Cardiac muscle cell (in vitro differentiated cells and primary cell): ENCODE results near the gene RPS18. TPM values are rescaled to one million over a fixed set of nuclear protein-coding genes. Genes with fewer than 3 reads are reported as not detected.
"Not testable (repeated sequence)": the region's sequence is repeated elsewhere in the genome, so short reads cannot be mapped to it uniquely, and the experiment has no call there.

Experiments
- DNase-seq, 2 donors: peaks; one replicate each; pipeline versions ENCODE4 v3.0.0 to v3.0.0-alpha.2; 2010 to 2017; ENCODE audit warnings: low read depth in 1 of 2, low spot score in 1 of 2
- H3K27ac ChIP-seq: fragments of 200-600 bp; sonication (generic); 2 replicates; pipeline ENCODE4 v1.5.1; 2016
- H3K27me3 ChIP-seq: fragments of 200-600 bp; sonication (generic); 2 replicates; pipeline ENCODE4 v1.6.0; 2016; ENCODE audit warnings: control low read depth
- H3K36me3 ChIP-seq: fragments of 200-600 bp; sonication (generic); 2 replicates; pipeline ENCODE4 v1.5.1; 2016; ENCODE audit warnings: control low read depth
- H3K4me1 ChIP-seq: fragments of 200-600 bp; sonication (generic); 2 replicates; pipeline ENCODE4 v1.8.1; 2017; ENCODE audit warnings: low read depth, mild to moderate bottlenecking, mixed run types
- H3K4me3 ChIP-seq: fragments of 200-600 bp; sonication (generic); 2 replicates; pipeline ENCODE4 v1.5.1; 2016; ENCODE audit warnings: mild to moderate bottlenecking
- H3K9me3 ChIP-seq: fragments of 200-600 bp; sonication (generic); 2 replicates; pipeline ENCODE4 v1.5.1; 2017; ENCODE audit warnings: low read depth, mild to moderate bottlenecking, control low read depth
- CTCF ChIP-seq: IDR thresholded peaks from 2 replicates; pipeline ENCODE4 v1.5.1; 2012; ENCODE audit warnings: low read depth, mild to moderate bottlenecking, low read length
- polyA plus RNA-seq: library from polyadenylated mRNA; unstranded; fragments of >200 nt; fragmentation: Nextera tagmentation; extraction: Ambion mirVana; gene quantifications from 2 replicates; pipeline ENCODE4 v1.2.1, GENCODE V29; 2016
- total RNA-seq: library from RNA; depleted of rRNA; stranded (reverse); fragments of >200 nt; gene quantifications from 2 replicates; pipeline ENCODE4 v1.2.3, GENCODE V29; 2016

RPS18 gene
- total and polyA plus RNA-seq, 2 experiments from 2014 or later, result 1,298 to 2,022 TPM

GRCh38 chr6:33259032-33259431 lies 12.8 kb upstream of the RPS18 start:
- Histone ChIP-seq H3K36me3 (peaks cover 12% of the 10 kb centered on the region), H3K27ac (no peak overlapping the region), H3K4me1 (no peaks in the 10 kb centered on the region), H3K27me3 (no peaks in the 10 kb centered on the region), H3K9me3 (no peaks in the 10 kb centered on the region), H3K4me3 (no peak overlapping the region)
- no peak for DNase-seq
- no peak for TF ChIP-seq CTCF

- not testable (repeated sequence) for H3K27ac ChIP-seq, H3K9me3 ChIP-seq, H3K27me3 ChIP-seq, DNase-seq, H3K4me3 ChIP-seq, H3K4me1 ChIP-seq
- H3K36me3 ChIP-seq, result peaks cover 31% of the 10 kb centered on the region
Measured at GRCh38 chr6:33262490-33262889, 9.4 kb upstream of the RPS18 start.

GRCh38 chr6:33264015-33264414 lies 7.9 kb upstream of the RPS18 start:
- H3K4me3 ChIP-seq, result no peak overlapping the region
- H3K4me1 ChIP-seq, result no peaks in the 10 kb centered on the region
- H3K27me3 ChIP-seq, result no peaks in the 10 kb centered on the region
- H3K36me3 ChIP-seq, result peaks cover 44% of the 10 kb centered on the region
- TF ChIP-seq CTCF, result no peak
- no peak overlapping the region for H3K27ac ChIP-seq
- no peak for DNase-seq
- no peaks in the 10 kb centered on the region for H3K9me3 ChIP-seq

- DNase-seq, result no peak
- Histone ChIP-seq H3K9me3 (no peaks in the 10 kb centered on the region), H3K4me3 (peak overlapping the region; percentile 84), H3K27ac (peak overlapping the region; percentile 99), H3K36me3 (peaks cover 51% of the 10 kb centered on the region), H3K27me3 (no peaks in the 10 kb centered on the region), H3K4me1 (peaks cover 10% of the 10 kb centered on the region)
- no peak for TF ChIP-seq CTCF
Measured at GRCh38 chr6:33271117-33271467, 783 bp upstream of the RPS18 start.

GRCh38 chr6:33272275-33273128 lies 627 bp downstream of the RPS18 start:
- peaks cover 10% of the 10 kb centered on the region for H3K4me1 ChIP-seq
- peak overlapping the region; percentile 84 for H3K4me3 ChIP-seq
- no peak for TF ChIP-seq CTCF
- no peaks in the 10 kb centered on the region for H3K9me3 ChIP-seq
- peak overlapping the region; percentile 99 for H3K27ac ChIP-seq
- no peaks in the 10 kb centered on the region for H3K27me3 ChIP-seq
- peaks cover 40% of the 10 kb centered on the region for H3K36me3 ChIP-seq
- DNase-seq, result no peak

- H3K36me3 ChIP-seq, result peaks cover 34% of the 10 kb centered on the region
- H3K4me3 ChIP-seq, result peak overlapping the region; percentile 84
- H3K9me3 ChIP-seq, result no peaks in the 10 kb centered on the region
- peaks cover 10% of the 10 kb centered on the region for H3K4me1 ChIP-seq
- H3K27ac ChIP-seq, result peak overlapping the region; percentile 16
- no peak for TF ChIP-seq CTCF
- H3K27me3 ChIP-seq, result no peaks in the 10 kb centered on the region
- no peak for DNase-seq
Measured at GRCh38 chr6:33273129-33273923, 1.5 kb downstream of the RPS18 start.
